Measurements from ENCODE around the gene MTNR1A. TPM values are rescaled to one million over a fixed set of nuclear protein-coding genes. Genes with fewer than 3 reads are reported as not detected.

Gene MTNR1A
- total RNA-seq, 1 donor from 2014 or later: 0.40 TPM

DNA sequence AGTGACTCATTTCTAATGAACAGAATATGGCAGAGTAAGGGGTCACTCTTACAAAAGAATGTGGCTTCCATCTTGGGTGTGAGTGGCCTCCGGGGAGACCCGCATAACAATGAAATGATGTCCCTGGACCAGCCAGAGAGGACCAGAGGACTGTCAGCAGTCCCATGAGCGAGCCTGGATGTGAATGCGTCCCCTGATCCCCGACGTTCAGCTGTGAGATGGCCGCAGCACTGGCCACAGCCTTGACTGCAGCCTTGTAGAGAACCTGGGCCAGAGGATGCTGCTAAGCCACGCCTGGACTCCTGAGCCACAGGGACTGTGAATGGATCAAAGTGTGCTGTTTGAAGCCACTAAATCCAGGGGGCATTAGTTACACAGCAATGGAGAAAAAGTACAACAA is 53.8 kb downstream of the MTNR1A start:
- TF ChIP-seq CTCF (IDR thresholded peaks at IDR 0.05; ENCODE audit: unreplicated experiment): no peak
- H3K27ac Mint-ChIP-seq: no peak overlapping the region

DNA sequence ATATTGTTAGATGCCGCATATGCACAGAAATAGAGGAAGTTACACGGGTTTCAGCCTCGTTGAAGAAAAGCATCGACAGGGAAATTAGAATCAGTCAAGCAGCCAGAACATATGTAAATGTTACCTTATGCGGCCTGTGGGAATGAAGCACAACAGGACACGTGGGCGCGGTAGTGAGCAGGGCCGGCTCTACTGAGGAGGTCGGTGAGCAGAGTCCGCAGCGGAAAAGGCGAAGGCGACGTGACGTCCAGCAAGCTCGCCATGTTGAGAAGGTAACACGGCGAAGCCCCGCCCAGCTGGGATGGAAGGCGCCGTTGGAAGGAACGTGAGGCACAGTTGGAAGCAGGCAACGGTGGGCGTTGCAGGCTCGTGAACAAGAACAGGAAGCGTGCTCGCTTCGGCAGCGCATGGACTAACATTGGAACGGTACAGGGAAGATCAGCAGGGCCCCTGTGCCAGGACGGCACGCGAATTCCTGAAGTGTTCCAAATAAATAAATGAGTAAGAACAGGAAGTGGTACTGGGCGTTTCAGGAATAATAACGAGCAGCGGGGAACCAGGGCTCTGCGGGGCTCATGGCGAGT is 54.6 kb downstream of the MTNR1A start:
- Mint-ChIP-seq H3K27ac (no peak overlapping the region), H3K27me3 (ENCODE audit: low read depth) (peaks cover 18% of the 10 kb centered on the region), H3K36me3 (no peaks in the 10 kb centered on the region), H3K4me1 (no peaks in the 10 kb centered on the region), H3K4me3 (no peak overlapping the region), H3K9me3 (peaks cover 4% of the 10 kb centered on the region)
- no peak for DNase-seq (ENCODE audit: low spot score in 2 of 2, unreplicated experiment in 2 of 2)
- no peak for TF ChIP-seq CTCF (IDR thresholded peaks at IDR 0.05; ENCODE audit: unreplicated experiment)

More for the DNA sequence above, 53.8 kb downstream of the MTNR1A start:
- Mint-ChIP-seq H3K4me1 (no peaks in the 10 kb centered on the region), H3K36me3 (no peaks in the 10 kb centered on the region), H3K9me3 (no peaks in the 10 kb centered on the region), H3K4me3 (no peak overlapping the region), H3K27me3 (ENCODE audit: low read depth) (peaks cover 17% of the 10 kb centered on the region)
- DNase-seq (ENCODE audit: low spot score in 2 of 2, unreplicated experiment in 2 of 2): no peak

DNA sequence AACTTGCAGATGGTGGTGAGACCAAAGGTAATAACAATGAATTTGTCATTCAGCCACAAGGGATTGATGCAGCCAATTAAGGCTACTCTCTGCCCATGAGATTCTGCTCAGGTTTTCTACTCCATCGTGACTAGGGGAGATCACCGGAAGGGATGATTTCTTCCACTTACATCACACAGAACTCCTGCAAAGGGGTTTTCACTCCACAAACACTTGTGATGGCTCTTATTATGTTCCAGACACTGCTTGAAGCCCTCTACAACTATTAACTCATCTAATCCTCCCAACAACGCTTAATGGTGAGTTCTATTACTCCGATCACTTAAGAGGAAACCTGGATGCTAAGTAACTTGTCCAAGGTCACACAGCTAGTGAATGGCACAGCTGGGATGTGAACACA is 55.9 kb downstream of the MTNR1A start:
- TF ChIP-seq CTCF (IDR thresholded peaks at IDR 0.05; ENCODE audit: unreplicated experiment): no peak
- Mint-ChIP-seq H3K36me3 (no peaks in the 10 kb centered on the region), H3K4me3 (no peak overlapping the region), H3K4me1 (no peaks in the 10 kb centered on the region), H3K27ac (no peak overlapping the region), H3K27me3 (ENCODE audit: low read depth) (peaks cover 18% of the 10 kb centered on the region), H3K9me3 (peaks cover 16% of the 10 kb centered on the region)
- DNase-seq (ENCODE audit: low spot score in 2 of 2, unreplicated experiment in 2 of 2): no peak

DNA sequence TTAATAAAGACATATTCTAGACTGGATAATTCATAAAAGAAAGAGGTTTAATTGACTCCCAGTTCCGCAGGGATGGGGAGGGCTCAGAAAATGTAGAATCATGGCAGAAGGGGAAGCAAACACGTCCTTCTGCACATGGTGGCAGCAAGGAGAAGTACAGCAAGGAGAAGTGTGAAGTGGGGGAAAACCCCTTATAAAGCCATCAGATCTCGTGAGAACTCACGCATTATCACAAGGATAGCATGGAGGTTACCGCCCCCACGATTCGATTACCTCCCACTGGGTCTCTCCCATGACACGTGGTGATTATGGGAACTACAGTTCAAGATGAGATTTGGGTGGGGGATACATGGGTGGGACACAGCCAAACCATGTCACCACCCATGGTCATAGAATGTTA is 58.3 kb downstream of the MTNR1A start:
- DNase-seq (ENCODE audit: low spot score in 2 of 2, unreplicated experiment in 2 of 2): no peak
- Mint-ChIP-seq H3K9me3 (peaks cover 33% of the 10 kb centered on the region), H3K27ac (no peak overlapping the region), H3K36me3 (peaks cover 2% of the 10 kb centered on the region), H3K4me1 (no peaks in the 10 kb centered on the region), H3K27me3 (ENCODE audit: low read depth) (peaks cover 18% of the 10 kb centered on the region), H3K4me3 (no peak overlapping the region)
- TF ChIP-seq CTCF (IDR thresholded peaks at IDR 0.05; ENCODE audit: unreplicated experiment): no peak

GRCh38 chr4:186494496-186494895 is 60.9 kb downstream of the MTNR1A start:
- no peak overlapping the region for H3K4me3 Mint-ChIP-seq
- H3K27ac Mint-ChIP-seq: no peak overlapping the region
- no peak for DNase-seq (ENCODE audit: low spot score in 2 of 2, unreplicated experiment in 2 of 2)
- peaks cover 4% of the 10 kb centered on the region for H3K36me3 Mint-ChIP-seq
- H3K9me3 Mint-ChIP-seq: peaks cover 54% of the 10 kb centered on the region
- TF ChIP-seq CTCF (IDR thresholded peaks at IDR 0.05; ENCODE audit: unreplicated experiment): no peak
- H3K27me3 Mint-ChIP-seq (ENCODE audit: low read depth): peaks cover 10% of the 10 kb centered on the region
- H3K4me1 Mint-ChIP-seq: no peaks in the 10 kb centered on the region

DNA sequence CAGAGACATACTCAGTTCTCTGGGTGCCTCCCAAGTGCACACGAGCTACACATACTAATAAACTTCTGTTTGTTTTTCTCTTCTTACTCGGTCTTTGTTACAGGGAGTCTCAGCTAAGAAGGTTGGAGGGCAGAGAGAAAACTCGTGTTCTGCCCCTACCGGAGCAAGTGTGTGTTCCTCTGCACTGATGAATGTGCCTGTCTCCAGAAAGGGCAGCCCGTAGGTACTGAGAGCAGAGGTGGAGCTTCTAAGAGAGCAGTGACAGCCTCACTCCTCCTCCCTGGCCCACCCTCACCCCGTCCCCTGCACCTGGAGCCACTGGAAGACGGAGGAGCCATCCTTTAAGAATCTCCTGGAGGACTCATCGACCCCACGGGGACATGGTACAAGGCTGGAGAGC is 67.6 kb downstream of the MTNR1A start:
- Mint-ChIP-seq H3K4me1 (peaks cover 9% of the 10 kb centered on the region), H3K27me3 (ENCODE audit: low read depth) (peaks cover 3% of the 10 kb centered on the region), H3K27ac (no peak overlapping the region), H3K9me3 (peaks cover 30% of the 10 kb centered on the region), H3K36me3 (peaks cover 3% of the 10 kb centered on the region), H3K4me3 (no peak overlapping the region)
- TF ChIP-seq CTCF (IDR thresholded peaks at IDR 0.05; ENCODE audit: unreplicated experiment): no peak
- DNase-seq (ENCODE audit: low spot score in 2 of 2, unreplicated experiment in 2 of 2): no peak

Measured in mesothelial cell of epicardium (in vitro differentiated cells).